Measurements from ENCODE around the gene ZXDC. TPM values are rescaled to one million over a fixed set of nuclear protein-coding genes. Genes with fewer than 3 reads are reported as not detected.

The ZXDC gene
- total and polyA plus RNA-seq, 7 donors, result 10.6 to 39.5 (median 30.3) TPM

DNA sequence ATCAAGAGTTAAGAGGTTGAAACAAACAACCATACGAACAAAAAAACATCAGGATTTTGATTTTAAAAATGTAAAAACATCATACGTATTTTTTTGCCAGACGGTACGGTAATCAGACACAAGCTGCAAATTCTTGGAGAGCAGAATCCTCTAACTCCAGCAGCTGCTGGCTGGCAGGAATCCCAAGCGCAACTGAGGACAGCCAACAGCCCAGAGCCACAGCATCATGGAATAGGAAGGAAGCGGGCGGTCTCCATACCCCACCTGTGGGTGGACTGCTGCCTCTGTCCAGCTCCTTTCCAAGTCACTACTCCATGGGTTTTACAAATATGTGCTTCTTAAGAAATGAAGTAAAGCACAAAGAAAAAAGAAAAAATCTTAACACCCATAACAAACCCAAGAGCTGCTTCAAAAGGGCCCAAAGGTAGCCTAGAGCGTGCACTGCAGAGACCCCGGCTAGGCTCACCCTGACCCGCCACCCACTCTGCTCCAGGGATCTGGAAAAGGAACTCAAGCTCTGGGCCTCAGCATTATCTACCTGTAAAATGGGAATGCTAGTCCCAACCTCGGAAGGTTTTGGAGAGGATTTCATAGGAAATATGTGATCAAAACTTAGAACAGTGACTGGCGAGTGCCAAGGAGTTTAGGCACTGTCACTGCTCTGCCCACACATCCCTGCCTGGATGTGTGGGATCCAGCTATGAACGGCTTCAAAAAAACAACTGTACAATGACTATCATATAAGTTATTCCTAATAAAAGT, 33.4 kb downstream of the ZXDC start:
- no peak overlapping the region for H3K27ac ChIP-seq
- ATAC-seq, result peak in 3 of 4 donors; percentile 31 to 54 (median 47)

DNA sequence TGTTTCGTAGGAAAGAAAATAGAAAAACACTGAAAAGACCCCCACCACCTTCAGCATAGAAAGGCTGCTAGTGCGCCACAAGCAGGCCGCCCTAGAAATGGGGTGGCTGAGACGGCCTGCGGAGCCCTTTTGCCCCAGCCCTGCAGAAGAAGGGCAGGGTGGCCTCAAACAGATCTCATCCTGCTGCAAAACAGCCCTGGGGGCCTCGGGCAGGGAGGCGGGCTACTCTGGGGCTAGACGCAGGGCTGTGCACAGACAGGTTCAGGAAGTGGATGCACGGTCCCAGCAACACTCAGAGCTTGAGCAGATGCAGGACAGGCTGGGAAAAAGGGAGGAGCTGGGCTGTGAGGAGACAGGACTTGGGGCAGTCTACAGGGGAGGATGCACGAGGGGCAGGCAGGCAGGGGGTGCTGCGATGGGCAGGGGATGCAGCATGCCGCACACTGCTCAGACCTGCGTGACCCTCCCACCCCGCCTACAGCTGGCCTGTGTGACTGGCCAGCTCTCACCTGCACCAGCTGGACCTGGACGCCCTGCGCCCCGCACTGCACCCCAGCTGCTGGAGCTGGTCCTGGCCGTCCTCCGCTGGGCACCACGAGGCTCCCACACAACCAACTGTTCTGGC, 34.3 kb downstream of the ZXDC start:
- no peaks in the 10 kb centered on the region for H3K9me3 ChIP-seq
- no peak overlapping the region for H3K27ac ChIP-seq
- intact Hi-C loops (cut with DNase I), result no loop called here
- H3K36me3 ChIP-seq (ENCODE audit: insufficient read depth in 1 of 2, low read depth in 1 of 2), result peaks cover 3 to 63% of the 10 kb centered on the region in 2 donors
- no peak for ATAC-seq
- TF ChIP-seq, protein P1, sequence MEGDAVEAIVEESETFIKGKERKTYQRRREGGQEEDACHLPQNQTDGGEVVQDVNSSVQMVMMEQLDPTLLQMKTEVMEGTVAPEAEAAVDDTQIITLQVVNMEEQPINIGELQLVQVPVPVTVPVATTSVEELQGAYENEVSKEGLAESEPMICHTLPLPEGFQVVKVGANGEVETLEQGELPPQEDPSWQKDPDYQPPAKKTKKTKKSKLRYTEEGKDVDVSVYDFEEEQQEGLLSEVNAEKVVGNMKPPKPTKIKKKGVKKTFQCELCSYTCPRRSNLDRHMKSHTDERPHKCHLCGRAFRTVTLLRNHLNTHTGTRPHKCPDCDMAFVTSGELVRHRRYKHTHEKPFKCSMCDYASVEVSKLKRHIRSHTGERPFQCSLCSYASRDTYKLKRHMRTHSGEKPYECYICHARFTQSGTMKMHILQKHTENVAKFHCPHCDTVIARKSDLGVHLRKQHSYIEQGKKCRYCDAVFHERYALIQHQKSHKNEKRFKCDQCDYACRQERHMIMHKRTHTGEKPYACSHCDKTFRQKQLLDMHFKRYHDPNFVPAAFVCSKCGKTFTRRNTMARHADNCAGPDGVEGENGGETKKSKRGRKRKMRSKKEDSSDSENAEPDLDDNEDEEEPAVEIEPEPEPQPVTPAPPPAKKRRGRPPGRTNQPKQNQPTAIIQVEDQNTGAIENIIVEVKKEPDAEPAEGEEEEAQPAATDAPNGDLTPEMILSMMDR (IDR thresholded peaks at IDR 0.05), result no peak
- no peak for DNase-seq
- peaks cover 6% of the 10 kb centered on the region for H3K4me1 ChIP-seq
- no peak overlapping the region for H3K4me3 ChIP-seq
- no peaks in the 10 kb centered on the region for H3K27me3 ChIP-seq (ENCODE audit: insufficient read depth in 3 of 3, low read length in 2 of 3)
- WGBS, 3 donors, result 89 to 90% (median 89%) methylated on average over 19 to 20 of the region's 20 CpGs

More for the DNA sequence above, 33.4 kb downstream of the ZXDC start:
- no peaks in the 10 kb centered on the region for H3K9me3 ChIP-seq
- 42 to 50% (median 49%) methylated on average over 13 of the region's 13 CpGs for WGBS, 3 donors
- intact Hi-C loops (cut with DNase I), result no loop called here
- H3K4me3 ChIP-seq, result no peak overlapping the region
- H3K4me1 ChIP-seq, result peaks cover 13% of the 10 kb centered on the region
- TF ChIP-seq, protein P1 (IDR thresholded peaks at IDR 0.05), result no peak
- no peaks in the 10 kb centered on the region for H3K27me3 ChIP-seq (ENCODE audit: insufficient read depth in 3 of 3, low read length in 2 of 3)
- peak; percentile 40 to 80 for DNase-seq
- H3K36me3 ChIP-seq (ENCODE audit: insufficient read depth in 1 of 2, low read depth in 1 of 2), result peaks cover 3 to 54% of the 10 kb centered on the region in 2 donors

DNA sequence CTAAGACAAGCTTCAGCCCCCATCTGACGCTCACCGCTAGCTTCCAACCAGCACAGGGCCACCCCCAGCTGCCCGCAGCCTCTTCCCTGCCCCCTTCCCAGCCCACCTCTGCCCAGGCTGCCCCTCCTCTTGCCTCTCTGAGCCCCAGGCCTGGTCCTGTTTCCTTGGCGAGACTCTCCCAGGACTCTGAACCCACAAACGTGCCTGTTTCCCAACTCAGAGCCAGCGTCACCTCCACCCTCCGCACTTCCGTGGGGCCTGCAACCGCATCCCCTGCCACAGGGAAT, 35.0 kb downstream of the ZXDC start:
- peaks cover 3 to 68% of the 10 kb centered on the region in 2 donors for H3K36me3 ChIP-seq (ENCODE audit: insufficient read depth in 1 of 2, low read depth in 1 of 2)

DNA sequence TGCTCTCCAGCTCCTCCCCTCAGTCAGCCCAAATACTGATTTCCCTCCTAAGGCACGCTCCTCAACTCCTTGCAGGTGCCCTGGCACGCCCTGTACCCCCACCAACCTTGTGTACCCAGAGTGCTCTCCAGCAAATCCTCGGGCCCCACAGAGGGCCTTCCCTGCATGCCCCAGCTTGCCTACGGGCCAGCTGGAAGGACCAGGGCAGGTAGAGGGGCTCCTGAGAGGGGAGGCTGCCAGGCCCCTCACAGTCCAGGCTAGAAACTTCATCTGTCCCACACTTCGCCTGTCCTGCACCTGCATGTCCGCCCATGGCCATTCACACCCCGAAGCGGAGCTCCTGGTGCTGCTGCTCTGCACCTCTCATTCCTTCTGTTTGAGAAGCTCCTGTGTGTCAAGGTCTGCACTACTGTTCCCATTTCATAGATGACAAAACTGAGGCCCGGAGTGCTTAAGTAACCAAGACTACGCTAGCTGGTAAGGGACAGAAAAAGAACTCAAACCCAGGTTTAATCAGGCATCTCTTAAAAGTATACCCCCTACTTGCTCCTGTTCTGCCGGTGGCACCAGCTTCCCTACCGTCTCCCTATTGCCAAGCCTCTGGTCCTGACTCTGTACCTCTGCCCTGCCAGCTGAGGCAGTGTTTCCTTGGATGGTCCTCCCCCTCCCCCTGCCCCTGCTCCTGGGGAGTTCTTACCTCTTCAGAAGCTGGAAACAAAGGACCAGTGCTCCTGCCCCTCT, 35.6 kb downstream of the ZXDC start:
- peaks cover 6% of the 10 kb centered on the region for H3K4me1 ChIP-seq
- 91 to 98% (median 93%) methylated on average over 12 of the region's 12 CpGs for WGBS, 3 donors
- peaks cover 3 to 73% of the 10 kb centered on the region in 2 donors for H3K36me3 ChIP-seq (ENCODE audit: insufficient read depth in 1 of 2, low read depth in 1 of 2)
- no peaks in the 10 kb centered on the region for H3K27me3 ChIP-seq (ENCODE audit: insufficient read depth in 3 of 3, low read length in 2 of 3)
- no peak overlapping the region for H3K27ac ChIP-seq
- H3K9me3 ChIP-seq, result no peaks in the 10 kb centered on the region
- ATAC-seq, result no peak
- H3K4me3 ChIP-seq, result no peak overlapping the region
- no peak for DNase-seq
- TF ChIP-seq, protein P1 (IDR thresholded peaks at IDR 0.05), result no peak
- intact Hi-C loops (cut with DNase I), result no loop called here

More for the DNA sequence above, 35.0 kb downstream of the ZXDC start:
- intact Hi-C loops (cut with DNase I), result no loop called here
- Histone ChIP-seq H3K9me3 (no peaks in the 10 kb centered on the region), H3K27me3 (ENCODE audit: insufficient read depth in 3 of 3, low read length in 2 of 3) (no peaks in the 10 kb centered on the region), H3K4me1 (peaks cover 6% of the 10 kb centered on the region), H3K4me3 (no peak overlapping the region), H3K27ac (no peak overlapping the region)
- DNase-seq (no peak), ATAC-seq (no peak)
- TF ChIP-seq, protein P1 (IDR thresholded peaks at IDR 0.05), result no peak
- WGBS, 3 donors, result 98 to 100% (median 99%) methylated on average over 9 of the region's 9 CpGs

Data from psoas muscle (tissue), 8 donors.